Vagina (tissue), 2 donors: ENCODE results near the gene CDK14. TPM values are rescaled to one million over a fixed set of nuclear protein-coding genes. Genes with fewer than 3 reads are reported as not detected.

Experiments used
- DNase-seq, 2 donors: peaks; one replicate each; pipeline ENCODE4 v3.0.0-alpha.2; 2017; ENCODE audit errors: extremely low spot score in 2 of 2
- H3K27ac ChIP-seq: fragments of 200-600 bp; sonication (generic); one replicate; pipeline ENCODE4 v1.5.1; 2019
- H3K27me3 ChIP-seq: fragments of 200-600 bp; sonication (generic); one replicate; pipeline ENCODE4 v1.5.1; 2019
- H3K36me3 ChIP-seq, 2 donors: fragments of 200-600 bp; sonication (generic); one replicate each; pipeline ENCODE4 v1.5.1; 2017 to 2019
- H3K4me1 ChIP-seq: fragments of 200-600 bp; sonication (generic); one replicate; pipeline ENCODE4 v1.5.1; 2019
- H3K4me3 ChIP-seq, 2 donors: fragments of 200-600 bp; sonication (generic); 1 replicate in 1 of 2; 2 replicates in 1 of 2; pipeline ENCODE4 v1.5.1; 2016 to 2019
- H3K9me3 ChIP-seq: fragments of 200-600 bp; sonication (generic); one replicate; pipeline ENCODE4 v1.5.1; 2019
- CTCF ChIP-seq, 3 experiments: fragments of 450-650 bp in 2 of 3; fragments of 200-600 bp in 1 of 3; sonication (generic) in 1 of 3; IDR thresholded peaks; one replicate each; pipeline ENCODE4 v1.5.1; 2017 to 2019; ENCODE audit warnings: antibody characterized with exemption in 3 of 3, mild to moderate bottlenecking in 2 of 3, moderate library complexity in 2 of 3
- POLR2A ChIP-seq, 2 donors: fragments of 450-650 bp; IDR thresholded peaks; one replicate each; pipeline ENCODE4 v1.6.1; 2017; ENCODE audit warnings: antibody characterized with exemption in 2 of 2, mild to moderate bottlenecking in 2 of 2, moderate library complexity in 2 of 2
- POLR2AphosphoS5 ChIP-seq, 2 donors: sonication (generic); formaldehyde crosslinking; IDR thresholded peaks; one replicate each; pipeline ENCODE4 v1.9.0; 2017; ENCODE audit warnings: antibody characterized with exemption in 2 of 2, mild to moderate bottlenecking in 2 of 2, low read depth in 1 of 2; ENCODE audit not compliant: insufficient read depth in 1 of 2
- intact Hi-C: fragments of 100-400 bp; cut with DNase I; formaldehyde crosslinking; loops from one replicate; pipeline ENCODE4 v1.15.1; 2023
- total RNA-seq: library from RNA; depleted of rRNA; stranded (reverse); fragments of >200 nt; gene quantifications from one replicate; pipeline ENCODE4 v1.2.3, GENCODE V29; 2016

CDK14 gene
- total RNA-seq, 1 donor from 2014 or later, result 21.6 TPM

- Histone ChIP-seq H3K36me3 (no peaks in the 10 kb centered on the region), H3K9me3 (no peaks in the 10 kb centered on the region), H3K27me3 (no peaks in the 10 kb centered on the region), H3K27ac (no peak overlapping the region), H3K4me1 (no peaks in the 10 kb centered on the region), H3K4me3 (no peak overlapping the region)
- no peak for TF ChIP-seq CTCF (IDR thresholded peaks at IDR 0.05)
- TF ChIP-seq POLR2AphosphoS5 (IDR thresholded peaks at IDR 0.05; ENCODE audit: insufficient read depth in 1 of 2, low read depth in 1 of 2), result no peak
- TF ChIP-seq POLR2A (IDR thresholded peaks at IDR 0.05), result no peak
- DNase-seq, result no peak
- intact Hi-C loops, result no loop called here
Observed at GRCh38 chr7:90856351-90857070, 260.4 kb downstream of the CDK14 start.

- no peaks in the 10 kb centered on the region for H3K9me3 ChIP-seq
- intact Hi-C loops, result no loop called here
- H3K4me1 ChIP-seq, result no peaks in the 10 kb centered on the region
- no peak overlapping the region for H3K27ac ChIP-seq
- no peaks in the 10 kb centered on the region for H3K36me3 ChIP-seq
- no peak for TF ChIP-seq POLR2A (IDR thresholded peaks at IDR 0.05)
- TF ChIP-seq POLR2AphosphoS5 (IDR thresholded peaks at IDR 0.05; ENCODE audit: insufficient read depth in 1 of 2, low read depth in 1 of 2), result no peak
- no peak for TF ChIP-seq CTCF (IDR thresholded peaks at IDR 0.05)
- no peaks in the 10 kb centered on the region for H3K27me3 ChIP-seq
- no peak for DNase-seq
- no peak overlapping the region for H3K4me3 ChIP-seq
Observed at GRCh38 chr7:90857603-90858002, 261.5 kb downstream of the CDK14 start.

- H3K9me3 ChIP-seq, result no peaks in the 10 kb centered on the region
- no peak overlapping the region for H3K27ac ChIP-seq
- no peak for DNase-seq
- H3K36me3 ChIP-seq, result no peaks in the 10 kb centered on the region
- TF ChIP-seq POLR2A (IDR thresholded peaks at IDR 0.05) (no peak), POLR2AphosphoS5 (IDR thresholded peaks at IDR 0.05; ENCODE audit: insufficient read depth in 1 of 2, low read depth in 1 of 2) (no peak), CTCF (IDR thresholded peaks at IDR 0.05) (no peak)
- H3K4me3 ChIP-seq, result no peak overlapping the region
- no peaks in the 10 kb centered on the region for H3K27me3 ChIP-seq
- intact Hi-C loops, result no loop called here
- no peaks in the 10 kb centered on the region for H3K4me1 ChIP-seq
Observed at GRCh38 chr7:90858546-90858945, 262.4 kb downstream of the CDK14 start.

GRCh38 chr7:90859521-90859920, 263.4 kb downstream of the CDK14 start:
- Histone ChIP-seq H3K27ac (no peak overlapping the region), H3K36me3 (no peaks in the 10 kb centered on the region), H3K9me3 (no peaks in the 10 kb centered on the region), H3K4me3 (no peak overlapping the region), H3K4me1 (no peaks in the 10 kb centered on the region), H3K27me3 (no peaks in the 10 kb centered on the region)
- intact Hi-C loops, result no loop called here
- DNase-seq, result no peak
- TF ChIP-seq POLR2A (IDR thresholded peaks at IDR 0.05) (no peak), CTCF (IDR thresholded peaks at IDR 0.05) (no peak), POLR2AphosphoS5 (IDR thresholded peaks at IDR 0.05; ENCODE audit: insufficient read depth in 1 of 2, low read depth in 1 of 2) (no peak)

- intact Hi-C loops, result no loop called here
- Histone ChIP-seq H3K4me3 (no peak overlapping the region), H3K27me3 (no peaks in the 10 kb centered on the region), H3K9me3 (no peaks in the 10 kb centered on the region), H3K36me3 (no peaks in the 10 kb centered on the region), H3K27ac (no peak overlapping the region), H3K4me1 (no peaks in the 10 kb centered on the region)
- DNase-seq, result no peak
- TF ChIP-seq CTCF (IDR thresholded peaks at IDR 0.05), result no peak
Observed at GRCh38 chr7:90864088-90864487, 268.0 kb downstream of the CDK14 start.
